BJ (cell line): ENCODE measurements around the gene GSE1. TPM values are rescaled to one million over a fixed set of nuclear protein-coding genes. Genes with fewer than 3 reads are reported as not detected.

Experiments used
- CTCF ChIA-PET: fragments of 350-600 bp; formaldehyde crosslinking; extraction: SDS; loops from one replicate; lab custom pipeline; 2021; ENCODE audit warnings: antibody characterized with exemption, inconsistent platforms; lab: Yijun Ruan, JAX
- POLR2A ChIA-PET: fragments of 300-600 bp; sonication (Branson Sonifier 250); formaldehyde crosslinking; extraction: SDS; loops from one replicate; lab custom pipeline; 2021; ENCODE audit warnings: antibody characterized with exemption; lab: Charles Lee
- DNase-seq: peaks from one replicate; pipeline ENCODE4 v3.0.0-alpha.2; 2011; ENCODE audit warnings: low read depth
- H3K27me3 ChIP-seq: 2 replicates; pipeline ENCODE4 v1.6.0; 2011; ENCODE audit warnings: low read length; ENCODE audit not compliant: control insufficient read depth, insufficient read depth
- H3K36me3 ChIP-seq: 2 replicates; pipeline ENCODE4 v1.5.1; 2011; ENCODE audit warnings: low read length; ENCODE audit not compliant: control insufficient read depth, insufficient read depth
- H3K4me3 ChIP-seq: 2 replicates; pipeline ENCODE4 v1.5.1; 2011; ENCODE audit warnings: low read depth, mild to moderate bottlenecking, control low read depth, low read length
- CTCF ChIP-seq: IDR thresholded peaks from 2 replicates; pipeline ENCODE4 v1.5.1; 2011; ENCODE audit warnings: low read depth, mild to moderate bottlenecking, control low read depth, inconsistent platforms, low read length, moderate library complexity; ENCODE audit not compliant: insufficient read depth
- polyA plus RNA-seq: library from polyadenylated mRNA; depleted of rRNA; stranded (reverse); fragments of >200 nt; gene quantifications from 2 replicates; pipeline ENCODE4 v1.2.3, GENCODE V29; 2011

GSE1 gene
- polyA plus RNA-seq, 1 experiment: 16.2 TPM

- no peak for TF ChIP-seq CTCF
- DNase-seq: no peak
- Histone ChIP-seq H3K4me3 (no peak overlapping the region), H3K36me3 (peaks cover 14% of the 10 kb centered on the region), H3K27me3 (no peaks in the 10 kb centered on the region)
- ChIA-PET POLR2A (no interaction called here), CTCF (interaction anchor here (1.3 kb wide), 1 partner anchor 14 kb away, joined by 3 read pairs; no protein-coding TSS in a partner anchor)
Observed at GRCh38 chr16:85649411-85650134, 36.5 kb downstream of the GSE1 start.

GRCh38 chr16:85650135-85650843 is 37.2 kb downstream of the GSE1 start:
- Histone ChIP-seq H3K4me3 (no peak overlapping the region), H3K27me3 (no peaks in the 10 kb centered on the region), H3K36me3 (peaks cover 20% of the 10 kb centered on the region)
- no peak for TF ChIP-seq CTCF
- no peak for DNase-seq
- CTCF ChIA-PET: interaction anchor here (1.3 kb wide), 1 partner anchor 15 kb away, joined by 3 read pairs; no protein-coding TSS in a partner anchor
- POLR2A ChIA-PET: no interaction called here

DNA sequence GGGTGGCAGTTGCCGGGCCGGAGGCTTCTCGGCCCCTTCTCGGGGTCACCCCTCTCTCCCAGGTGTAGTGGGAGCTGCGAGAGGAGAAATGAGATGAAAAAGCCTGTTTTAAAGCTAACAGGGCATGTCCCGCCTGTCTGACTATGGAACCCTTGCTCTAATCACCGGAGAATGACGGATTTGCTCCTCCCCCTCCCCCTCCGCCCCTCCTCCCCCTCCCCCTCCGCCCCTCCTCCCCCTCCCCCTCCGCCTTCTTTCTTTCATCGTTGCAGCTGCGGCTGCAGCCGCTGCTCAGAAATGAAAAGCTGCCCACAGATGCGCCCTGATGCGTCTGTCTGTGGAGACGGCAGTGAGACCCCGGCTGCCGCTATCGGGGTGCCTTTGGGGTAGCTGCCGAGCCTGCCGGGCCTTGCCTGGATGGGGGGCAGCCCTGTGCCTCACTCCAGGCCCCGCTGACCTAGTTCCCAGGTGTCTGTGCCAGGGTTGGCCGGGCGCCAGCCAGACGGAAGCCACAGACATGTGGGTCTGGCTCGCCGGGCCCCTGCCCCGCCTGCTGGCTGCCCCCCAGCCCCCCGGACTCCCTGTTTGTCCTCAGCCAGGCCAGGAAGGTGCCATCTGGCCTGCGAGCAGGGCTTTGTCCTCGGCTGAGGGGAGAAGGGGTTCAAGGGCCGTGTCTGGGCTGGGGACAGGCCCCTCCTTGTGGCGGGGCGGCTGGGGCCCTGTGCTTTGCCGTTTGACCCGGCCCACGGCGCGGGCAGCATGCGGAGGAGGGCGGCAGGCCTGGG is 37.9 kb downstream of the GSE1 start:
- no peak overlapping the region for H3K4me3 ChIP-seq
- TF ChIP-seq CTCF: no peak
- CTCF ChIA-PET: no interaction called here
- no peaks in the 10 kb centered on the region for H3K27me3 ChIP-seq
- POLR2A ChIA-PET: no interaction called here
- DNase-seq: no peak
- peaks cover 26% of the 10 kb centered on the region for H3K36me3 ChIP-seq

- Histone ChIP-seq H3K36me3 (peaks cover 32% of the 10 kb centered on the region), H3K4me3 (no peak overlapping the region), H3K27me3 (no peaks in the 10 kb centered on the region)
- POLR2A ChIA-PET: no interaction called here
- CTCF ChIA-PET: no interaction called here
- DNase-seq: no peak
- no peak for TF ChIP-seq CTCF
Observed at GRCh38 chr16:85651629-85652430, 38.7 kb downstream of the GSE1 start.
